ENCODE results near the gene HSD3B1.

DNA sequence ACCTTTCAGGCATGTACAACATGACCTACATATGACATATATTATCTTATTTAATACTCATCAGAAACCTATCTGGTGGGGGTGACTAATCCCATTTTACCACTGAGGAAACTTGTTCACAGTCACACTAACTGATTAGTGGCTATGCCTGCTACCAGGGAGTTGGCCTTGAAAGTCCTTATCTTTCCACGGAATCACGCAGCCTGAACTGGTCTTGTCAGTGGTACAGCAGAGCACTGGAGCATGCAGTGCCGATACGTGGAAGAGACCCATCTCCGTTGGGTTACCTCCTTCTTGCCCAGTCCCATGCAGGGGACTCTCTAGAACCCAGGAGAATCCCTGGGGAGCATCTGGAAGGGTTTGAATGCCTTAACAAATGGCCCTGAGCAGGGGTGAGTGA lies 8.2 kb downstream of the HSD3B1 start:
- TF ChIP-seq, protein P1, sequence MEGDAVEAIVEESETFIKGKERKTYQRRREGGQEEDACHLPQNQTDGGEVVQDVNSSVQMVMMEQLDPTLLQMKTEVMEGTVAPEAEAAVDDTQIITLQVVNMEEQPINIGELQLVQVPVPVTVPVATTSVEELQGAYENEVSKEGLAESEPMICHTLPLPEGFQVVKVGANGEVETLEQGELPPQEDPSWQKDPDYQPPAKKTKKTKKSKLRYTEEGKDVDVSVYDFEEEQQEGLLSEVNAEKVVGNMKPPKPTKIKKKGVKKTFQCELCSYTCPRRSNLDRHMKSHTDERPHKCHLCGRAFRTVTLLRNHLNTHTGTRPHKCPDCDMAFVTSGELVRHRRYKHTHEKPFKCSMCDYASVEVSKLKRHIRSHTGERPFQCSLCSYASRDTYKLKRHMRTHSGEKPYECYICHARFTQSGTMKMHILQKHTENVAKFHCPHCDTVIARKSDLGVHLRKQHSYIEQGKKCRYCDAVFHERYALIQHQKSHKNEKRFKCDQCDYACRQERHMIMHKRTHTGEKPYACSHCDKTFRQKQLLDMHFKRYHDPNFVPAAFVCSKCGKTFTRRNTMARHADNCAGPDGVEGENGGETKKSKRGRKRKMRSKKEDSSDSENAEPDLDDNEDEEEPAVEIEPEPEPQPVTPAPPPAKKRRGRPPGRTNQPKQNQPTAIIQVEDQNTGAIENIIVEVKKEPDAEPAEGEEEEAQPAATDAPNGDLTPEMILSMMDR (IDR thresholded peaks at IDR 0.05) = no peak
- no peak for TF ChIP-seq POLR2A (IDR thresholded peaks at IDR 0.05)

Data from breast epithelium (tissue), 3 donors.